Naive thymus-derived CD4-positive, alpha-beta T cell (primary cell): ENCODE data around the gene DYRK1A. TPM values are rescaled to one million over a fixed set of nuclear protein-coding genes. Genes with fewer than 3 reads are reported as not detected.

Experiments
- ATAC-seq: fragments of 150-1000 bp; cut with Tn5 transposase; 2 replicates; pipeline ENCODE4 v1.10.0; 2021; ENCODE audit warnings: mild to moderate bottlenecking, moderate library complexity
- CTCF ChIA-PET: fragments of 350-600 bp; sonication (Branson Sonifier 250); formaldehyde crosslinking; loops from one replicate; lab custom pipeline; 2021; ENCODE audit warnings: antibody characterized with exemption; lab: Charles Lee
- POLR2A ChIA-PET: fragments of 350-600 bp; sonication (Branson Sonifier 250); formaldehyde crosslinking; loops from one replicate; lab custom pipeline; 2021; ENCODE audit warnings: antibody characterized with exemption, inconsistent platforms; lab: Charles Lee
- DNase-seq, 9 donors: peaks; one replicate each; pipeline versions ENCODE4 v3.0.0 to v3.0.0-alpha.2; 2020 to 2022; ENCODE audit warnings: mixed read lengths in 1 of 9
- H3K27ac ChIP-seq: one replicate; pipeline ENCODE4 v1.7.0; 2013; ENCODE audit warnings: mild to moderate bottlenecking, low read depth, low read length, moderate library complexity
- H3K27me3 ChIP-seq, 2 donors: one replicate each; pipeline ENCODE4 v1.7.0; 2013; ENCODE audit warnings: low read length in 2 of 2, mild to moderate bottlenecking in 2 of 2, moderate library complexity in 2 of 2; ENCODE audit not compliant: control insufficient read depth in 2 of 2, insufficient read depth in 2 of 2
- H3K36me3 ChIP-seq, 3 experiments: 1 replicate in 2 of 3; 2 replicates in 1 of 3; pipeline ENCODE4 v1.7.0; 2013; ENCODE audit warnings: low read length in 3 of 3, mild to moderate bottlenecking in 3 of 3, moderate library complexity in 1 of 3; ENCODE audit not compliant: insufficient read depth in 3 of 3, control insufficient read depth in 2 of 3
- H3K4me1 ChIP-seq, 2 donors: one replicate each; pipeline ENCODE4 v1.7.0; 2013; ENCODE audit warnings: low read length in 2 of 2, mild to moderate bottlenecking in 2 of 2, moderate library complexity in 1 of 2; ENCODE audit not compliant: control insufficient read depth in 2 of 2, insufficient read depth in 2 of 2
- H3K4me3 ChIP-seq: 2 replicates; pipeline ENCODE4 v1.7.0; 2013; ENCODE audit warnings: mild to moderate bottlenecking, low read length
- H3K9me3 ChIP-seq, 3 experiments: 1 replicate in 2 of 3; 2 replicates in 1 of 3; pipeline ENCODE4 v1.7.0; 2013; ENCODE audit warnings: low read length in 3 of 3; ENCODE audit not compliant: control insufficient read depth in 2 of 3
- H3K27ac Mint-ChIP-seq, 9 donors: one replicate each; pipeline ENCODE4 v1.8.0; 2020 to 2022; ENCODE audit warnings: mixed read lengths in 9 of 9, mild to moderate bottlenecking in 8 of 9, moderate library complexity in 5 of 9, inconsistent platforms in 2 of 9
- H3K27me3 Mint-ChIP-seq, 5 donors: one replicate each; pipeline ENCODE4 v1.8.0; 2021 to 2022; ENCODE audit warnings: mixed read lengths in 5 of 5, mild to moderate bottlenecking in 1 of 5
- H3K36me3 Mint-ChIP-seq, 5 donors: one replicate each; pipeline ENCODE4 v1.8.0; 2020 to 2022; ENCODE audit warnings: mixed read lengths in 5 of 5, mild to moderate bottlenecking in 3 of 5, inconsistent platforms in 1 of 5
- H3K4me1 Mint-ChIP-seq, 7 donors: one replicate each; pipeline ENCODE4 v1.8.0; 2020 to 2022; ENCODE audit warnings: mixed read lengths in 7 of 7, mild to moderate bottlenecking in 3 of 7, inconsistent platforms in 1 of 7
- H3K4me3 Mint-ChIP-seq, 10 donors: one replicate each; pipeline ENCODE4 v1.8.0; 2020 to 2022; ENCODE audit warnings: mild to moderate bottlenecking in 10 of 10, mixed read lengths in 10 of 10, moderate library complexity in 6 of 10, inconsistent platforms in 2 of 10
- H3K9me3 Mint-ChIP-seq, 11 donors: one replicate each; pipeline ENCODE4 v1.8.0; 2020 to 2022; ENCODE audit warnings: mixed read lengths in 11 of 11, mild to moderate bottlenecking in 4 of 11, inconsistent platforms in 1 of 11, moderate library complexity in 1 of 11
- intact Hi-C, 2 donors: fragments of 100-400 bp; cut with micrococcal nuclease; formaldehyde crosslinking; loops; one replicate each; pipeline ENCODE4 v1.15.1; 2023
- polyA plus RNA-seq, 2 donors: library from polyadenylated mRNA; unstranded; fragments of 300-500 nt; fragmentation: Illumina TruSeq; gene quantifications; one replicate each; pipeline ENCODE4 v1.2.3, GENCODE V29; 2021
- total RNA-seq, 6 experiments: library from RNA in 5 of 6; stranded (reverse) in 5 of 6; gene quantifications; 1 replicate in 5 of 6; 2 replicates in 1 of 6; pipeline ENCODE4 v1.2.3 and lab custom pipeline; 2021 to 2026

Gene DYRK1A
- total and polyA plus RNA-seq, 7 experiments from 2014 or later = 3.3 to 142 (median 118) TPM

DNA sequence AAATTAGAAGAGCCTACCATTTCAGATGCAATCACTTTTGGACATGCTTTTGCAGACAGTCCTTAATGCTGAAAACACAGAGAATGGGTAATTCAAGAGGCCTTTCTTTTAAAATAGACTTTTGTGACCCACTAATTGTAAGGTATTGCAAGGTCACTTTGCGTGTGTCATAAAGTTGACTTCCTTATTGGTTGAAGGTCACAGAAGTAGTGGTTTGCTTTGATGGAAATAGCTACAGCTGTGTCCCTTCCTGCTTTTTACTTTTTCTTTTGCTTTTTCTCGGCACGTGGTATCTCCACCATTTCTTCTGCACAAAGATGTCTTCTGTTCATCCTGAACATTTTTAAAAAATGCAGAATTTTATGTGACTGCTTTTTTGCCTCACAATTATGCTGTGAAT is 146.8 kb downstream of the DYRK1A start:
- ChIA-PET POLR2A (no interaction called here), CTCF (interaction anchor here (0.6 to 1.4 kb wide), 2 partner anchors 50 to 457 kb away, joined by 3 to 5 read pairs; no protein-coding TSS in a partner anchor)
- Histone ChIP-seq H3K36me3 (peaks cover 19 to 67% (median 27%) of the 10 kb centered on the region in 3 experiments), H3K27ac (no peak overlapping the region), H3K9me3 (no peaks in the 10 kb centered on the region), H3K4me1 (no peaks in the 10 kb centered on the region), H3K27me3 (no peaks in the 10 kb centered on the region), H3K4me3 (no peak overlapping the region)
- Mint-ChIP-seq H3K4me1 (peaks cover 0 to 21% (median 10%) of the 10 kb centered on the region in 7 donors), H3K9me3 (peaks cover 0 to 3% (median 0%) of the 10 kb centered on the region in 11 donors), H3K36me3 (peaks cover 17 to 50% (median 26%) of the 10 kb centered on the region in 5 donors), H3K4me3 (no peak overlapping the region), H3K27me3 (no peaks in the 10 kb centered on the region), H3K27ac (peak overlapping the region in 1 of 9 donors; percentile 42)
- ATAC-seq (no peak), DNase-seq (no peak)
- intact Hi-C loops = loop anchor here in 1 of 2 donors (5.0 kb wide), 1 partner anchor 49 kb away; no protein-coding TSS in a partner anchor

DNA sequence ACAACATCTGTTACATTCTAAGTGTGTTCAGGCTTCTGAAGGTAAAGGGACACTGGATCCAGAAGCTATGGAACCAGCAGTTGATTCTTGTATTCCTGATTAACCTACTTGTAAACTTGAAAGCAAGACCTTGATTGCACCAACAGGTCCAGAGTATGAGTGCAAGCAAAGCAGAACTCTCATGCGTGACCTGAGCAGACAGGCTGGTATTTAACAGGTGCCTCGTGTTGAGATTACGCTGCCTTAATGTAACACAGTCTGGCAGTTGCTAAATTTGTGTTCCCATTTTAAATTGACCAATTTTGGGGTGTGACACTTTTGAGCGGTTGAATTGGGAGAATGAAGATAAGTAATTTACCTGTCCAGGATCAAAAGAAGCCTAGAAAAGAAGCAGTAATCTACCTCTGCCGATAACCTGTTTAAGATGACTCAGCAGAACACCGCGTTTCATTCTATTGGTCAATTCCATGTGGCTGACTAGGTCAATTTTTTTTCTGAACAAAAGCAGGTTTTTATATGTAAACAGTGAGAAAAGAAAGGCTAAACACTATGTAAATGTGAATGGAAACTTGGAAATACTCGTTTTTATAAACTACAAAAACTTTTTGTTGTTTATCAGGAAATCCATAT is 147.6 kb downstream of the DYRK1A start:
- intact Hi-C loops = loop anchor here (2.0 to 5.0 kb wide), 2 partner anchors 48 to 49 kb away; no protein-coding TSS in a partner anchor
- ATAC-seq = no peak
- no peak overlapping the region for H3K27ac ChIP-seq

DNA sequence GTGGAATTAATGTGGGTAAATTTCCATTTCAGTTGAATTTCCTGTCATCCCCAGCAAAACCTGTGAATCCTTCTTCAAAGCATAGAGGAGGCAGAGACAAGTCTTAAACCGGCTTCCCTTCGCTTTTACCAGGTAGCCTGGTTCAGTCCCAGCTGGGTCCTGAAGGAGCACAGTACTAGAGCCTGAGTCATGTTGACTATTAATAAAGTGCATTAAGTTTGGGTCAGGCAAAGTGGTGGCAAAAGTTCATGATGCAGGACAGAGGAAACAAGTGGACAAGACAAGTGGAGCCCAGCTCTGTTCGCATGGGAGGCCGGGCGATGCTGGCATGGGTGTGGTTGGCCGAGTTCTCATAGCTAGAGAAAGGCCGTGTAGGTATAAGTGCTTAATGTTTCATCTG is 150.4 kb downstream of the DYRK1A start:
- ChIA-PET POLR2A (no interaction called here), CTCF (interaction anchor here (2.4 kb wide), 1 partner anchor 47 kb away, joined by 5 read pairs; no protein-coding TSS in a partner anchor)
- H3K27me3 ChIP-seq = no peaks in the 10 kb centered on the region
- H3K4me1 ChIP-seq = no peaks in the 10 kb centered on the region
- Mint-ChIP-seq H3K4me3 (no peak overlapping the region), H3K27me3 (no peaks in the 10 kb centered on the region), H3K9me3 (peaks cover 0 to 3% (median 0%) of the 10 kb centered on the region in 11 donors), H3K36me3 (peaks cover 6 to 23% (median 7%) of the 10 kb centered on the region in 5 donors), H3K27ac (peak overlapping the region in 5 of 9 donors; percentile 15 to 81 (median 56)), H3K4me1 (peaks cover 0 to 26% (median 7%) of the 10 kb centered on the region in 7 donors)
- no peak overlapping the region for H3K4me3 ChIP-seq
- DNase-seq (no peak), ATAC-seq (no peak)
- H3K9me3 ChIP-seq = no peaks in the 10 kb centered on the region
- intact Hi-C loops = no loop called here
- peaks cover 4 to 31% (median 8%) of the 10 kb centered on the region in 3 experiments for H3K36me3 ChIP-seq
- H3K27ac ChIP-seq = no peak overlapping the region

More for the DNA sequence above, 147.6 kb downstream of the DYRK1A start:
- Mint-ChIP-seq H3K36me3 (peaks cover 17 to 50% (median 26%) of the 10 kb centered on the region in 5 donors), H3K9me3 (peaks cover 0 to 3% (median 0%) of the 10 kb centered on the region in 11 donors), H3K4me3 (no peak overlapping the region), H3K27me3 (no peaks in the 10 kb centered on the region), H3K27ac (peak overlapping the region in 4 of 9 donors; percentile 6 to 83 (median 52)), H3K4me1 (peaks cover 0 to 23% (median 10%) of the 10 kb centered on the region in 7 donors)
- H3K9me3 ChIP-seq = no peaks in the 10 kb centered on the region
- DNase-seq = no peak
- H3K27me3 ChIP-seq = no peaks in the 10 kb centered on the region
- CTCF ChIA-PET = no interaction called here
- no peaks in the 10 kb centered on the region for H3K4me1 ChIP-seq
- H3K4me3 ChIP-seq = no peak overlapping the region
- H3K36me3 ChIP-seq = peaks cover 15 to 60% (median 23%) of the 10 kb centered on the region in 3 experiments
- POLR2A ChIA-PET = no interaction called here

DNA sequence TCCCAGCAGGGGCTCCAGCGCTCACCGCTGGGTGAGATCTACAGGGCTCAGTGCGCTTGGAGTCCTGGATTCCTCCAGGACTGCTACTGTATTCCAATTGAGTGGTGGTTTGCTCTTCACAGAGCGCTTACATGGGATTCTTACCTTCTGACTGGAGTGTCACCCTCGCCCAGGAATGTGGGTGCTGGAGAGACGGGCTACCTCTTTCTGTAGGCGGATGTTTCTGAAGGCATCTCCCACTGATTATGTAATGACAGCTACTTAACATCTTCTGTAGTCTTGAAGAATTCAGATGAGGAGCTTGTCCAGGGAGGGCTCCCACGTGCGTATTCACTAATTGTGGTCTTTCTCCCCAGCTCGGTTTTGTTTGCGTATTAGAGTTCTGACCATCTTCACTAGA is 154.2 kb downstream of the DYRK1A start:
- Histone ChIP-seq H3K36me3 (no peaks in the 10 kb centered on the region), H3K27me3 (no peaks in the 10 kb centered on the region), H3K4me3 (no peak overlapping the region), H3K9me3 (no peaks in the 10 kb centered on the region), H3K4me1 (no peaks in the 10 kb centered on the region), H3K27ac (no peak overlapping the region)
- H3K36me3 Mint-ChIP-seq = peaks cover 0 to 9% (median 4%) of the 10 kb centered on the region in 5 donors
- no peaks in the 10 kb centered on the region for H3K27me3 Mint-ChIP-seq
- DNase-seq = no peak
- no peak overlapping the region for H3K4me3 Mint-ChIP-seq
- ATAC-seq = no peak
- peaks cover 0 to 13% (median 5%) of the 10 kb centered on the region in 7 donors for H3K4me1 Mint-ChIP-seq
- H3K27ac Mint-ChIP-seq = peak overlapping the region in 1 of 9 donors; percentile 13
- intact Hi-C loops = no loop called here
- CTCF ChIA-PET = interaction anchor here (0.6 kb wide), 1 partner anchor 42 kb away, joined by 3 read pairs; no protein-coding TSS in a partner anchor
- POLR2A ChIA-PET = interaction anchor here (0.9 kb wide), 1 partner anchor 43 kb away, joined by 3 read pairs; no protein-coding TSS in a partner anchor
- H3K9me3 Mint-ChIP-seq = peaks cover 0 to 2% (median 0%) of the 10 kb centered on the region in 11 donors

DNA sequence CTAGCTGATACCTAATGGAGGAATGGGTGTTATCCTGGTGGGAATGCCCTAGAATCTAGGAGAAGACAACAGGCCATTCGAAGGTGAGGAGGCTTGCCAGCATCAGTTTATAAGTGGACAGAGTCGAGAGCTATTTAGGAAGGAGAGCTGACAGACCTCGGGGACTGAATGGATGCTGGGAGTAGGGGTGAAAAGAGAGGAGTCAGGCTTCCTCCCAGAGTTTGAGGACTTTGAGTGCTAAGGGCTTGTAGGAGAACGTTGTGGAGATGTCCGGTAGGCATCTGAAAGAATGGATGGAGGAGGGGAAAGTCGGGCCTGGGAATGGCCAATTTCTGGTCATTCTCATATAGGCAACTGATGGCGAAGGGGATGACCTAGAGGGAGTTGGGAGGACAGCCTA is 155.1 kb downstream of the DYRK1A start:
- Mint-ChIP-seq H3K4me3 (no peak overlapping the region), H3K27me3 (no peaks in the 10 kb centered on the region), H3K9me3 (peaks cover 0 to 2% (median 0%) of the 10 kb centered on the region in 11 donors), H3K36me3 (peaks cover 0 to 6% (median 3%) of the 10 kb centered on the region in 5 donors), H3K27ac (peak overlapping the region in 6 of 9 donors; percentile 3 to 45 (median 15)), H3K4me1 (peaks cover 0 to 13% (median 5%) of the 10 kb centered on the region in 7 donors)
- CTCF ChIA-PET = no interaction called here
- Histone ChIP-seq H3K4me3 (no peak overlapping the region), H3K9me3 (no peaks in the 10 kb centered on the region), H3K27ac (no peak overlapping the region), H3K27me3 (no peaks in the 10 kb centered on the region), H3K36me3 (no peaks in the 10 kb centered on the region), H3K4me1 (no peaks in the 10 kb centered on the region)
- DNase-seq = no peak
- intact Hi-C loops = no loop called here
- ATAC-seq = no peak
- POLR2A ChIA-PET = no interaction called here

DNA sequence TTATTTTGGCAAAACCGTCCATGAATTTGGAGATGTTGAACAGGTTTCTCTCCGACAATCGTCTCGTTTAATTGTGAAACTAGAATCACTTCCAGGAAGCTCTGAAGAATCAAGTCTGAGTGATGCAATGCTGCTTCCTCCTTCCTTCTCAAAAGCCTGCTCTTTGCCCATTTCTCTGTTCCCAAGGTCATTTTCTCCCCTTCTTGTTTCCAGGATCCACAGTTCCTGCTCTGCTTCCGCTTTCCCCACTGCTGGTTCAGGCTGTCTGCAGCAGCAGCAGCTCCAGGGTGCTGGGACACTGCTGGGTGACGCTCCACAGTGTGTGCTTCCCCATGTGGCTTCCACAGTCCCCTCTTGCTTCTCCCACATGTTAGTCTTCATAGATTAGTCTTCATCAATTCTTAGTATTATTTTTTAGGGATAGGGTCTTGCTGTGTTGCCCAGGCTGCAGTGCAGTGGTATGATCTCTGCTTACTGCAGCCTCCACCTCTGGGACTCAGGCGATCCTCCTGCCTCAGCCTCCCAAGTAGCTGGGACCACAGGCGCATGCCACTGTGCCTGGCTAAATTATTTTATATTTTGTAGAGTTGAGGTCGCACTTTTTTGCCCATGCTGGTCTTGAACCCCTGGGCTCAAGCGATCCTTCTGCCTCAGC is 156.2 kb downstream of the DYRK1A start:
- Mint-ChIP-seq H3K27me3 (no peaks in the 10 kb centered on the region), H3K27ac (peak overlapping the region in 4 of 9 donors; percentile 46 to 79 (median 59)), H3K9me3 (peaks cover 0 to 2% (median 0%) of the 10 kb centered on the region in 11 donors), H3K4me1 (peaks cover 0 to 13% (median 5%) of the 10 kb centered on the region in 7 donors), H3K4me3 (no peak overlapping the region), H3K36me3 (peaks cover 0 to 6% (median 0%) of the 10 kb centered on the region in 5 donors)
- Histone ChIP-seq H3K36me3 (no peaks in the 10 kb centered on the region), H3K4me1 (no peaks in the 10 kb centered on the region), H3K27me3 (no peaks in the 10 kb centered on the region), H3K27ac (no peak overlapping the region), H3K9me3 (no peaks in the 10 kb centered on the region), H3K4me3 (no peak overlapping the region)
- CTCF ChIA-PET = no interaction called here
- intact Hi-C loops = no loop called here
- DNase-seq (no peak), ATAC-seq (no peak)
- POLR2A ChIA-PET = interaction anchor here (0.6 kb wide), 1 partner anchor 95 kb away, joined by 4 read pairs; no protein-coding TSS in a partner anchor
